Vagina (tissue), 2 donors: ENCODE results near the gene C16orf95. TPM values are rescaled to one million over a fixed set of nuclear protein-coding genes. Genes with fewer than 3 reads are reported as not detected.

Experiments used
- DNase-seq, 2 donors: peaks; one replicate each; pipeline ENCODE4 v3.0.0-alpha.2; 2017; ENCODE audit errors: extremely low spot score in 2 of 2
- H3K27ac ChIP-seq: fragments of 200-600 bp; sonication (generic); one replicate; pipeline ENCODE4 v1.5.1; 2019
- H3K27me3 ChIP-seq: fragments of 200-600 bp; sonication (generic); one replicate; pipeline ENCODE4 v1.5.1; 2019
- H3K36me3 ChIP-seq, 2 donors: fragments of 200-600 bp; sonication (generic); one replicate each; pipeline ENCODE4 v1.5.1; 2017 to 2019
- H3K4me1 ChIP-seq: fragments of 200-600 bp; sonication (generic); one replicate; pipeline ENCODE4 v1.5.1; 2019
- H3K4me3 ChIP-seq, 2 donors: fragments of 200-600 bp; sonication (generic); 1 replicate in 1 of 2; 2 replicates in 1 of 2; pipeline ENCODE4 v1.5.1; 2016 to 2019
- H3K9me3 ChIP-seq: fragments of 200-600 bp; sonication (generic); one replicate; pipeline ENCODE4 v1.5.1; 2019
- CTCF ChIP-seq, 3 experiments: fragments of 450-650 bp in 2 of 3; fragments of 200-600 bp in 1 of 3; sonication (generic) in 1 of 3; IDR thresholded peaks; one replicate each; pipeline ENCODE4 v1.5.1; 2017 to 2019; ENCODE audit warnings: antibody characterized with exemption in 3 of 3, mild to moderate bottlenecking in 2 of 3, moderate library complexity in 2 of 3
- POLR2A ChIP-seq, 2 donors: fragments of 450-650 bp; IDR thresholded peaks; one replicate each; pipeline ENCODE4 v1.6.1; 2017; ENCODE audit warnings: antibody characterized with exemption in 2 of 2, mild to moderate bottlenecking in 2 of 2, moderate library complexity in 2 of 2
- POLR2AphosphoS5 ChIP-seq, 2 donors: sonication (generic); formaldehyde crosslinking; IDR thresholded peaks; one replicate each; pipeline ENCODE4 v1.9.0; 2017; ENCODE audit warnings: antibody characterized with exemption in 2 of 2, mild to moderate bottlenecking in 2 of 2, low read depth in 1 of 2; ENCODE audit not compliant: insufficient read depth in 1 of 2
- intact Hi-C: fragments of 100-400 bp; cut with DNase I; formaldehyde crosslinking; loops from one replicate; pipeline ENCODE4 v1.15.1; 2023
- total RNA-seq: library from RNA; depleted of rRNA; stranded (reverse); fragments of >200 nt; gene quantifications from one replicate; pipeline ENCODE4 v1.2.3, GENCODE V29; 2016

The C16orf95 gene
- total RNA-seq, 1 donor from 2014 or later = 1.5 TPM

- Histone ChIP-seq H3K4me3 (no peak overlapping the region), H3K36me3 (peaks cover 4 to 33% of the 10 kb centered on the region in 2 donors), H3K27ac (peak overlapping the region; percentile 3), H3K4me1 (peaks cover 13% of the 10 kb centered on the region), H3K27me3 (no peaks in the 10 kb centered on the region), H3K9me3 (no peaks in the 10 kb centered on the region)
- intact Hi-C loops = loop anchor here (5.0 kb wide), 1 partner anchor 54 kb away; the partner anchor contains the start of gene FBXO31
- TF ChIP-seq POLR2A (IDR thresholded peaks at IDR 0.05) = no peak
- TF ChIP-seq CTCF (IDR thresholded peaks at IDR 0.05) = no peak
- no peak for TF ChIP-seq POLR2AphosphoS5 (IDR thresholded peaks at IDR 0.05; ENCODE audit: insufficient read depth in 1 of 2, low read depth in 1 of 2)
- DNase-seq = no peak
These were observed 10.8 kb upstream of the C16orf95 start for GRCh38 chr16:87327798-87328495.

- intact Hi-C loops = loop anchor here (5.0 kb wide), 1 partner anchor 56 kb away; the partner anchor contains the start of gene FBXO31
- Histone ChIP-seq H3K9me3 (no peaks in the 10 kb centered on the region), H3K36me3 (peaks cover 4 to 28% of the 10 kb centered on the region in 2 donors), H3K4me3 (no peak overlapping the region), H3K27ac (no peak overlapping the region), H3K27me3 (no peaks in the 10 kb centered on the region), H3K4me1 (peaks cover 13% of the 10 kb centered on the region)
- no peak for DNase-seq
- TF ChIP-seq POLR2AphosphoS5 (IDR thresholded peaks at IDR 0.05; ENCODE audit: insufficient read depth in 1 of 2, low read depth in 1 of 2) = peak; percentile 13 to 19
- no peak for TF ChIP-seq CTCF (IDR thresholded peaks at IDR 0.05)
These were observed 9.0 kb upstream of the C16orf95 start for GRCh38 chr16:87326151-87326571.

- Histone ChIP-seq H3K4me1 (peaks cover 13% of the 10 kb centered on the region), H3K4me3 (no peak overlapping the region), H3K27me3 (no peaks in the 10 kb centered on the region), H3K27ac (no peak overlapping the region), H3K36me3 (peaks cover under 1 to 21% of the 10 kb centered on the region in 2 donors), H3K9me3 (no peaks in the 10 kb centered on the region)
- TF ChIP-seq CTCF (IDR thresholded peaks at IDR 0.05) (no peak), POLR2A (IDR thresholded peaks at IDR 0.05) (no peak), POLR2AphosphoS5 (IDR thresholded peaks at IDR 0.05; ENCODE audit: insufficient read depth in 1 of 2, low read depth in 1 of 2) (no peak)
- no peak for DNase-seq
- intact Hi-C loops = loop anchor here (5.0 kb wide), 1 partner anchor 57 kb away; the partner anchor contains the start of gene FBXO31
These were observed 8.2 kb upstream of the C16orf95 start for GRCh38 chr16:87325423-87325858.

- H3K36me3 ChIP-seq = peaks cover 0 to 15% of the 10 kb centered on the region in 2 donors
- no peaks in the 10 kb centered on the region for H3K9me3 ChIP-seq
- no peaks in the 10 kb centered on the region for H3K27me3 ChIP-seq
- no peak overlapping the region for H3K4me3 ChIP-seq
- H3K4me1 ChIP-seq = peaks cover 13% of the 10 kb centered on the region
- intact Hi-C loops = loop anchor here (5.0 kb wide), 1 partner anchor 58 kb away; the partner anchor contains the start of gene FBXO31
- TF ChIP-seq CTCF (IDR thresholded peaks at IDR 0.05) (peak in 2 of 3 experiments; percentile 42 to 58), POLR2AphosphoS5 (IDR thresholded peaks at IDR 0.05; ENCODE audit: insufficient read depth in 1 of 2, low read depth in 1 of 2) (no peak)
- peak overlapping the region; percentile 22 for H3K27ac ChIP-seq
- no peak for DNase-seq
These were observed 7.5 kb upstream of the C16orf95 start for GRCh38 chr16:87324411-87325275.
